Stimulated activated CD4-positive, alpha-beta T cell treated with anti-CD3 and anti-CD28 coated beads, Interleukin-1b, Interleukin-23, amount 100 ng/mL, for 1 hour (primary cell): ENCODE measurements around the gene CRAT.

Source experiments
- DNase-seq, 2 donors: peaks; one replicate each; pipeline ENCODE4 v3.0.0-alpha.2; 2020; ENCODE audit warnings: low read depth in 2 of 2

Gene CRAT

DNA sequence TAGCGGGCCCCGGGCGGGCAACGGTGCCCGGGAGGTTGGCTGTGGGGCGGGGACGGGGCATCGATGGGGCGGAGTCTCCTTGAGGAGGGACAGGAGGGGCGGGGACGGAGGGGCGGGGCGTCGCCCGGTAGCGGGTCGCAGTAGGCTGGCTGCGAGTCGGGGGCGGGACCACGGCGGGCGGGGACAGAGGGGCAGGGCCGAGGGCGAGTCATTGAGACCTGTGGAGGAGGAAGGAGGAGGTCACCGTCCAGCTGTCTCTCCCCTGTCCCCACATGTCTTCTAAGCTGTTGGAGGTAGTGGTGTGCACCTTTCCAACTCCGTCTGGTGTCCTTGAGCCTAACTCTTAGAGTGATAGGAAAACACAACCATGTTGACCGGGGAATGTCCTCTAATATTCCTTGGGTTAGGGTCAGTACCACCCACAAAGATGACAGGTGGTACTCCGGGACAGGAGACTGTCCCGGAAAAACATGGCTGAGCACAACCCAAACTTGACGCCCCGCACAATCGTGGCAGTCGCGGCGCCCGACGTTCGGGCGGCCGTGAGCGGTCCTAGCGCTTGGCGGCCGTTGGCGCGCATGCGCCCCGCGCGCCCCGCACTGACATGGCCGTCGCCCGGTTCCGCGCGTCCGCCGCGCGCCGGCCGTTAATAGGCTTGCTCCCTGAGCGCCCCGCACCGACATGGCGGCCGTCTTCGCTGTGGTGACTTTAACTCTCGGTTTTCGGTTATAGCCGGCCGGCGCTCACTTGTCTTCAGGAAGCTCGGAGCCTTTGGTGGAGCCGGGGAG lies at the start of gene CRAT, which contains the start of gene PTPA:
Gene CRAT (minus strand): TSS at position 54 of the 788 bp plus-strand sequence. CDS start 284 bp downstream, outside the sequence.
Gene PTPA (plus strand): TSS at position 676 of the 788 bp plus-strand sequence. CDS start 186 bp downstream, outside the sequence.
- peak; percentile 94 to 96 for DNase-seq

DNA sequence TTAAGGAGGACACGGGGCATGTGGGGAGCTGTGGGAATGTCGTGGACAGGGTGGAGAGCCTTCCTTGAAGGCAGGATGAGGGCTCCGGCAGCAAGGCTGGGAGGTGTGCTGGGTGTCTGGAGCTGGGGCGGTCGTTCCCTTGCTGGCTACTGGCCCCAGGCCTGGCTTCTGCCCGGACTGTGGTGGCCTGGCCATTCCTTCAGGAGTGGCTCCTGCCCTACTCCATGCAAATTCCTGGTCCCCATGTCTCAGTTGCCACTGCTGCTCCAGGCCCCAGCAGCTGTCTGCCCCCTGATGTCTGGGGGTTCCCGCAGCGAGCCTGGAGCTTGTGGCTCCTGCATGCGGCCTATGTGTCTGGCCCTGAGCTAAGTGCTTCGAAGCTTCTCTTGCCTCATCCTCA lies 45.6 kb upstream of the CRAT start:
- no peak for DNase-seq

DNA sequence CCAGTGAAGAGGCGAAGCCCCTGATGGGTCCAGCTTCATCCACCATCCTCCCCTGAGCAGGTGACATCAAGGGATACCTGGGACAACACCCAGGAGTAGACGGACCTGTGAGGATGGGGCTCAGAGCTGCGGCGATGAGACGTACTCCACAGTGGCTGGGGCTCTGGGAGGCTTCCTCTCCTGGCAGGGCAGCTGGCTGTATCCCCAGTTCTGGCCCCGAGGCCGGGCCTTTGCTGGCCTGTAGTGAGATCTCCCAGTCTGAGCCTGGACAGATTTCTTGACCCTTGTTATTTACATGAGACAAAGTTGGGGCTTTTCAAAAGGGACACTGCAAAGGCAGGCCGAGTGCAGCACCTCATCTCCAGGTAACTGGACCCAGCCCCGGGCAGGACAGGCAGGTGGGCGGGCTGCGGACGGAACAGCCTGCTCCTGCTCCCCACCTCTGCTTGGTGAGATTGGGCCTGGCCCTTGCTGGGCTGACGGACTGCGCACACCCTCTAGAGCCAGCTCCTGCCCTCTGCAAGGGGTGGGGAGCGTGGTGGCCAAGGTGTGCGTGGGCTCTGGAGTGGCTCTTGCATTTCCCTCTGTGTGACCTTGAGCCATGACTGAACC lies 44.4 kb upstream of the CRAT start:
- DNase-seq: no peak

DNA sequence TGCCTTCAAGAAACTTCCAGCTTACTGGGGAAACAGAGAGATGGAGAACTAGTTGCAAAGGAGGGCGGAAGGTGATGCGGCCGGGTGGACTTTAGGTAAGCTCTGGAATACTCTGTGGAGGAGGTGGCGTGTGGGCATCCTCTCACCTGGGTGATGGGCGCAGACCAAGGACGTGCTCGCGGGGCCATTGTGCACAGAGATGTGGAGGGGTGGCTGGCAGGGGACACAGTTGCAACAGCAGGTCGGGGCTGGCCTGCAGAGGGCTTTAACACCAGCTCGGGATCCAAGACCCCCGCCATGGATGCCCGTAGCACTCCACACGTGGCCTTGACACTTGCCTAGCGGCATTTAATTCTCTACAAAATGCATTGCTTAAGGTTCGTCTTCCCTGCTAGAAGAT lies 40.9 kb upstream of the CRAT start:
- DNase-seq: no peak

DNA sequence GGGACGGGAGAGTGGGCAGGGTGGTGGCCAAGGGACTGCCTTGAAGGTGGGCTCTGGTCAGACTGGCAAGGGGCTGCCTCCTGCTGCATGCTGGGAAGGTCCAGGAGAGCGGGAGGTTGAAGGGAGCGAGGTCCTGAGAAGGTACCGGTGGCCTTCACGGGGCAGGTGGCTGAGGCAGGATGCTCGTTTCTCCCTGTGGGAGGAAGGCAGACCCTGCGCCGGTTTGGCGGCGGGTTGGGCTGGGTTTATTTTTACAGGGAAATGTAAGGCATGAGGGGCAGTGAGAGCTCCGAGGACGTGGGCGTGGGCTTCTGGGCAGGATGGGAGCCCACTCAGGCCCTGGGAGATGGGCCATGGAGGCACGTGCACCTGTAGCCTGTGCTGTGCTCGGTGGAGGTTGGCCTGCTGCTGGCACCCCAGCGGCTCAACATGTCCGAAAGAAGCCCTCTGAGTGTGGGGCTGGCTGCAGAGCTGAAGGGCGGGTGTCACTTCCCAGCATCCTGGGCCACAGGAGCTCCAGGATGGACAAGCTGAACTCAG lies 40.1 kb upstream of the CRAT start:
- DNase-seq: no peak

DNA sequence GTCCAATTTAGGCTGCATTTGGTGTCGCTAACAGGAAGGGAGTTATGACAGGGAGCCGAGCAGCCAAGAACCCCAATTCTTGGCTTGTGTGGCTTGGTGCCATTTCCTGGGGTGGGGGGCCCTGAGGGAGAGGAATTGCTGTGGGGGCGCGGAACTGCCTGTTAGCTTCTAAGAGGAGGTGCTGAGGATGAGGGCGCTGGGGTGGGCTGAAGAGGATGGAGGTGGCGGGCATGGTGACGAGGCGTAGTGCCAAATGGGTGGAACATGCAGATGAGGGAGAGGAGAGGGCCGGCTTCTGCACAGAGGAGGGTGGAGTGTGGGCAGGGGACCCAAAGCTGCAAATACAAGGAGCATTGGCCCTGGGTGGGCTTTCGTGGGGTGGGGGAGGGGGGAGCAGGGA lies 39.5 kb upstream of the CRAT start:
- no peak for DNase-seq

DNA sequence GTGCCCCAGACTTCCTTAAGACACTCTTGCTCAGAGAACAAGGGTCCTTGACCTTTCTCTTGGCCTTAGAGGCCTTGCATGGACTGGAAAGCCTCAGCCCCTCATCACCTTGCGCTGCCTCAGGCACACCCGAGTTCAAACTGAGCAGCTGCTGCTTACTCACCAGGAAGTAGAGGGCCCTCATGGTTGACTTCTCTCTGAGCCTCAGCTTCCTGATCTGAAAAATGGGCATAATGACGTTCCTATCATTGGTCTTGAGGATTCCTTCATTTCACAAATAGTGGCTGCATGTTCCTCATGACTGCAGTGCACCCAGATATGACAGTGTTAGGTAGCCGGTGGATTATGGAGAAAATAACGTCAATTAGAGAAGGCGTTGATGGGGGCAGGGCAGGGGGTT lies 38.8 kb upstream of the CRAT start:
- no peak for DNase-seq

DNA sequence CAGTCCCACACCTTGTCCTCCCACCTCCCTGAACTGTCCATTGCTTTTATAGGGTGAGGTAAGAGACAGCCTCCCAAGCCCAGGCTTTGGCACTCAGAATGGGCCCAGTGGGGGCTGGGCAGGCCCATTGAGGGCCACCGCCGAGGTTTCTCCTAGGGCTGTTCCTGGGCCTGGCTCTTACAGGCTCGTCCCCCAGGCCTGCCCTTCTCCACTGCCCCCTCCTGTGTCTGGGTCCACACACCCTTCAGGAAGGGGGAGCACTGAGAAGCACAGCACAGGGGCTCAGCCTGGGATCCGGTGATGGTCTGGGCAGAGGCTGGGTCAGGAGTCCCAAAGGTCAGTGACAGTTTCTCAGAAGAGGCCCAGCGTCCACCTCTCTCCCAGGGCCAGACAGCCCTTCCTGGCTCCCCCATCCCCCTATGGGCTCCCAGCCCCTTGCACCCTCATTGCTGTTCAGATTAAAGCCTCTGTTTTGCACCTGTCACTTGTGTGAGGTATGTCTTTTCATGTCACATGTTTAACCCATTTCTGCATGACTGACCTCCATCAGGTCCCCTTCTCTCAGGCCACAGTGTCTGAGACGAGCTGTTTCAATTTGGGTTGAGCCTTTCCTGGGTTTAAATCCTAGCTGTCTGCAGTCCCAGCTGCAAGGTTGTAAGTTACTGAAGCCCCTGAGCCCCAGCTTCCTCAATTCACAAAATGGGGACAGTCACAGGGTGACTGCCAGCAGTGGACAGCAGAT lies 38.0 kb upstream of the CRAT start:
- DNase-seq: no peak

DNA sequence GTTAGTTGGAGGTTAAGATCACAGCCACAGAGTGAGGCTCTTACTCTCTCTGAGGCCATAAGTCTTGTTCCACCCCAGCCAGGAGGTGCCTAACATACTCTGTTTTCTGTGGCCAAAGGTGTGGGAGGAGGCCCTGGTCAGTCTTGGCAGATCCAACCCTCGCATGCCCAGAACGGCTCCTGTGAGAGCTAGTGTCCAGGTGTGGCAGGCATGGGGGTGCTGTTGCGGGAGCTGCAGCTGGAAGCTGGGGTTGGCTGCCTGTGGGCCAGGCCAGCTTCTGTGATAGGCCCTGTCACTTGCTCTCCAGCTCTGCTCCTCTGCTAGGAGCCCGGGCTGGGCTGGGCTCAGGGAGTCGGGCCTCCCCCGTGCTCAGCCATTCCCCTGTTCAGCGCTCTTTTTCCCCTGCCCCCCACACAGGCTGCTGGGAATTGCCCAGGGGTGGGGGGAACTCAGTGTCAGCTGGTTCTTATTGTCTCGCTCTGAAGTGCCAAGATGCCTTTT lies 35.9 kb upstream of the CRAT start:
- no peak for DNase-seq

DNA sequence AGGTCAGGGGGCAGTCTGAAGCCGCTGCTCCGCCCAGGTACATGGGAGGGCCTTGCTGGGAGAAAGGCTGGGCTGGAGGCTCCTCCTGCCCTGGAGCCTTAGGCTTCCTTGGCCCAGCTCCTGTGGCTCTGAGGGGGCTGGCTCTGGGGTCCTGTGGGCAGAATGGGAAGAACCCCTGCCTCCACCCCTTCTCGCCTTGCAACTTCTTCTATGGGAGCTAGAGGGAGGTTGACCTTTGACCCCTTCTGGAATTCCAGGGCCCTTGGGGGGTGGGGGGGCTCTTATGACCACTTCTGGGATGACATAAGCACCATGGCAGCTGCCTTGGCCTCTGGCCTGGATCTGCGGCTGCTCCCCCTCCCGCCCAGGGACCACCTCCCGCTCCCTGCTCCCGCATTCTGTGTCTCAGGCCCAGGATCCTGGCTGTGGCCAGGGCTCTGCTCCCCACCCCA lies 35.3 kb upstream of the CRAT start:
- no peak for DNase-seq

DNA sequence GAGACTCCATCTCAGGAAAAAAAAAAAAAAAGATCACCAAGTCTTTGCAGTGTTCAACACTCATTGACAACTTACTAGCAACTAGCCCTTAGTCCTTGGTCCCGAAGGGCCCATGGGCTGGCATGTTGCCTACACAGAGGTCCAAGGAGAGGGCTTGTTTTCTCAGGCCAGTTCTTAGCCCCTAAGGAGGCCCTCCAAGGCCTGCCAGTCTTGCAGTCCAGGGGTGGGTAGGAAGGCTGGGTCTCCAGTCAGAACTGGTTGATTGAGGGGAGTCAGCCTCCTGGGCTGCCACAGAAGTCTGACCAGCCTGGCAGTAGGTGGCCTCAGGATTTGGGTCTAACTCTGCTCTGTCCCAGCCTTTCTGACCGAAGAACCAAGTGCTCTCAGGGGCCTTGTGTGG lies 34.7 kb upstream of the CRAT start:
- no peak for DNase-seq

DNA sequence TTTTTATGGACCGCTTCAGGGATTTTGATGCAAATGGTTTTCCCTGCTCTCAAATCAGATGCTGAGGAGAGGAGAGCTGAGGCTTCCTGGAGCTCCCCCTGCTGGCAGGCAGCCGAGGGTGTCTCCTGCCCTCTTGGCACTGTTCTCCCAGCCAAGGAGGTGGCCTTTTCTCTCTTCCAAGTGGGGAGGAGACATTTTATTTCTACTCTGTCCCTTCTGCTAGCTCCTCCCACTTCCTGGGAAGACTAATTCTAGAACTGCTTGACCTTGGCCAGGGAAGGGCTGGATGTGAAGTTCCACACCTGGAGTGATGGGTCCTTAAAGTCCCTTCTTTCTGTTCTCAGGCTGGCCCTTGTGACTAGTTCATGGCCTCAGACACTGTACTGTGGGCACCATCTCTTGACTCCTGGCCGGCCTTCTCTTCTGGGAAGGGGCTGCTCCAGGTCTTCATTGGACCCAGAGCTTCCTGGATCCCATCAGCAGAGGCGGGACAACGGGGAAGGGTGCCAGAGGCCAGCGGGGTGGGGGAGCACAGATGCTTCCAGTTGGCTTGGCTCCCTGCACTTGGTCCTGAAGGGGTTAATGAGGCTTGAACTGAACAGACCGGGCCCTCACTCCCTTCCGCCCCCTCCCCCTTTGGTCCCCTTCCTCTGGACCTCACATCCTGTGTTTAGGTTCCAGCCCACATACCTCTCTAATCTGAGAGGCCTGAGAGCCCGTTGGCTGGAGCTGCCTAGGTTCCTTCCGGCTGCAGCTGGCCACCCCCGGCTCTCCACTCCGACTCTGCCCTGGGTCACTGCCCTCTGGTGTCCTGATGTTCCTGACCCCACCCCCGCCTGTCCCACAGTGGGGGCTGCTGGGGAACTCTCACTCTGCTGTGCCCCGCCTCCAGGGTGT lies 32.7 kb upstream of the CRAT start:
- peak; percentile 46 to 63 for DNase-seq

DNA sequence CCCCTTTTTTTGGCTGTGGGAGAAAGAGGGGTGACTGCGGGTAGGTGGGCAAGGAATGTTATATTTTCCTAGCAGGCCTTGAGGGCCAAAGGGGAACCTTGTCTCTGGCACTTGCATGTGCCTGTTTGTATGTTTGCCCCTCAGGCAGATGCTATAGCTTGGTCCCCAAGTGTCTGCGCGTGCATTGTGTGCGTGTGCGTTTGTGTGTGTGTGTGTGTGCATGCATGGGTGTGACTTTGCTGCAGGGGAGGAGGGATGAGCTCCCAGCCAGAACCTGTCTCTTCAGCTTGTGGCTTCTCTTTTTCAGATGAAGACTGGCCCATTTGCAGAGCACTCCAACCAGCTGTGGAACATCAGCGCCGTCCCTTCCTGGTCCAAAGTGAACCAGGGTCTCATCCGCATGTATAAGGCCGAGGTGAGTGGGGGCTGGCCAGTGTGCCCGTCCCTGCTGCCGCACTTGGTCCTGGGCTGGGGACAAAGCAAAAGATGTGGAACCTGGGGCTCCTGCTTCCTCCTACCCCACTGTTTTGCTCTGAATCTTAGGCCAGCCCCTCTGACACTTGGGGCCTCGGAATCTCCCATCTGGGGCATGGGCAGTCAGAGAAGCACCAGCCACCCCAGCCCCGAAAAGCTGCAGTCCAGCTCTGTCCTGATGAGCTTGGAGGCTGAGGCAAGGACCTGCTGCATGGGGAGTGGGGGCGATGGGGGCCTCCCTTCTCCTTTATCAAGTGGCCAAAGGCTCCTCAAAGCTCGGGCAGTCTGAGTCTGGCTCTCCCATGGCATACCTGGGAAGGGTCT lies 31.7 kb upstream of the CRAT start:
- DNase-seq: no peak

DNA sequence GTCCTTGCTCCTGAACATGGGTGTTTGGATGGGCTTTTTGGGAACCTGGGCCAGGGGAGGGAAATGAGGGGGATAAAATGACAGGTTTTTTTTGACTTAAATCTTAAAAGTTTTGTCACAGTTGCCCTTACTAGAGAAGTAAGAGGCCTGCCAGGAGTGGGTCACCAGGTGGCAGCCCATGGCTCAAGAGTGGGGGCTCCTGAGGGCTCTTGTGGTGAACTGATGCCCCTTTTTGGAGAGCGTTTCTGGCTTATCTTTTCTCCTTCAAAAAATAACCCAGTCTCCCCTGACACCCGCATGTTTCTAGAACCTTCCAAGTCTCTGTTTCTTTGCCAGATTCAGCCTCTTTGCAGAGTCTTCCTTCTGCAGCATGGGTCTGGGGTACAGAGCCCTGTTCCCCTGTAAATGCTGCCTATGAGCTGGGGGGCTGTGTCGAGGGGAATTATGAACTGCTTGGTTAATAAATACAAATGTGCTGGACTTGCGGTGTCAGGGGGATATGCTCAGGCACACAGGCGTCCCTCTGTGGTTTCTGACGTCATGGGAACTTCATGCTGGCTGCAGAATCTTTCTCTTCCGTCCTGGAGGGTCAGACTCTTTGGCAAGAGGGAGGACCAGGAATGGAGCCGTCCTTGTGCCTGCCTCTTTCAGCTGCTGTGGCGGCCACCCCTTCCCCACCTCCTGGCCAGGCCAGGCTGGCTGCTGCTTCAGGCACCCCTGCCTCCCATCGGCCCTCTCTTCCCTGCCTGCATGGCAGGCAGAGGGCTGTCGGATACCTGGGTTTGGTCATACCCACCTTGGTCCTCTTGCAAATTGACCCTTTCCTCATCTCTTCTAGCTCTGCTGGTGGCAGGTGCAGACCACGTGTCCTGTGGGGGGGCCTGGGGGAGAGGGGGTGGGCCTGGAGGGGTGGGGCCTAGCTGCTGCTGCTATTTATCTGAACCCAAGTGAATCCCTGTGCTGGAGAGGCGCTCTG lies 30.8 kb upstream of the CRAT start:
- DNase-seq: no peak

DNA sequence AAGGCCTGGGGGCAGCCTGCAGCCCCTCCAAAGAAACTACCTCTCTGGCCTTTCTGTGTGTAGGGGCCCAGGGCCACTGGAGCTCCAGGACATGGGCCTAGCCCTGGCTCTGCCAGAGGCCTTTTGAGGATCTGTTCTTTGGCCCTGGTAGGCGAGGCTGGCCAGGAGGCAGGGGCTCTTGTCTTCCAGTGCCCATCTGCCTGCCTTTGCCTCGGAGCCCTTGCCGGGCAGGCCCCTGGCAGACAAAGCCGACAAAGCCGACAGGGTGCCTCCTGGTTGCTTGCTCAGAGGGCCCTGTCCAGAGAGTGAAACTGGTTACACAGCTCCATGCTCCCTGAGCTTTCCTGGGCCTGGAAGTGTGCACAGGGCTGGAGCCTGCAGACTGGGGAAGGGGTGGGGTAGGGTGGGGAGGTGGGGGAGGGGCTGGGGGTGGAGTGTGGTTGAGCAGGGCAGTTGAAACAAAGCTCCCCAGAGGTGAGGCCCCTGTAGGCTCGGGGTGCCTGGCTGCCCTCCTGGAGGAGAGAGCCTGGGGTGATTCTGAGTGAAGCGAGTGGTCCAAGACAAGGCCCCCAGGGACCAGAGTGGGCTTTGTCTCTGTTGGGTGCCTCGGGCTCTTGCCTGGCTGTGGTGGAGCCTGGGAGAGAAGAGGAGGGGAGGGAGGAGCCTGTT lies 29.9 kb upstream of the CRAT start:
- DNase-seq: no peak

DNA sequence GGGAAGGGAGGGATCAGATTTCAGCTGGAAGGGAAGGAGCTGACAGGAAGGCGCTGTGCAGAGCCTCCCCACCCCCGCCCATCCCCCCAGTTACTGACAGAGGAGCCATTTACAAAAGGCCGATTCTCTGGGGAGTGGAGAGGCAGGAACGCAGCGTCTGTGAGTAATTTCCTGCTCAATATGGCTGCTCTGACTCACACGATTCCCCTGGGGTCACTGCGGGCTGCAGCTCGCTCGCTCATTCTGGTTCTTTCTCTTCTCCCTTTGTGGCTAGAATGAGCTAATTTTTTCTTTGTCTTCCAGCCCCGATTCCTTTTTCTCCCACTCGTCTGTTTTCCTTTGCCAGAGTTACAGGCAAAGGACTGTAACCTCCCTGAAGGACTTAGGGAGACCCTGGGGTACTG lies 29.4 kb upstream of the CRAT start:
- DNase-seq: peak; percentile 41 to 63

DNA sequence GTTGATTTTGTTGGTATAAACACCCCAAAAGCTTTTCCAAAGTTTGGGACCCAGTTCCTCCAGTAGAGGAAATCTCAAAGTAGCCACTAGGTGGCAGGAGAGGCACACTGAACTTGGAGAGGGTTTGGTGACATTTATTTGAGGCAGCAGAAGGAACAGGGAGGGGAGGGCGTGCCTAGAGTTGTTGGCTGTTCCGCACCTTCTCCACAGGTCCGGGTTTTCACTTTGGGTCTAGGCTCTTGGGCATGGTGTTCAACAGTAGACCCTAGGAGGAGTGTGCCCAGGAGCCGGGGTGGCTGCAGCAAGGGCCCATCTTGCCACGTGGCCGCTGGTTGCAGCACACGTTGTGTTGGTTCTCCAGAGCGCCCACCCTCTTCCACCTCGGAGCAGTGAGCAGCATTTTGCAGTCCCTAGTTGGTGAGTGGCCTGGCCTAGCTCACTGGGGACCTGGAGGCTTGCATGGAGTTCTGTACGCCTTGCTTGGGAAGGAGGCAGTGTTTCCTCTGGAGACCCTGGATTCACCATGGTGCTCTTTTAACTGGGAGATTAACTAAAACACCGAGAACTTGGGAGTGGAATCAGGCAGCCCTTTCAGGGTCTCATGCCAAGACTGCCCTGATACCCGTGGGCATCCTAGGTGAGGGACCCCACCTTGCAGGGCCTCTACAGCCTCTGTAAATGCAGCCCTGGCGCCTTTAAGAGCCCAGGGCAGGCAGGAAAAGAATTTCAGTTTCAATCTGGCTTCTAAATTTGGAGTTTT lies 28.8 kb upstream of the CRAT start:
- peak; percentile 48 for DNase-seq
